Brain microvascular endothelial cell (primary cell): ENCODE measurements around the gene AK9.
"Not testable (repeated sequence)": the region's sequence is repeated elsewhere in the genome, so short reads cannot be mapped to it uniquely, and the experiment has no call there.

Experiments used
- DNase-seq: peaks from one replicate; pipeline ENCODE4 v3.0.0-alpha.2; 2020
- H3K27ac ChIP-seq: fragments of 250-450 bp; sonication (Bioruptor Pico); 2 replicates; pipeline ENCODE4 v1.5.1; 2020; ENCODE audit warnings: mild to moderate bottlenecking, moderate library complexity
- H3K27me3 ChIP-seq: fragments of 250-450 bp; sonication (Bioruptor Pico); replicated peaks from 2 replicates; pipeline ENCODE4 v1.5.1; 2020; ENCODE audit warnings: mild to moderate bottlenecking
- H3K36me3 ChIP-seq: fragments of 250-450 bp; sonication (Bioruptor Pico); replicated peaks from 2 replicates; pipeline ENCODE4 v1.5.1; 2020; ENCODE audit warnings: mild to moderate bottlenecking
- H3K4me3 ChIP-seq: 2 replicates; pipeline ENCODE4 v1.5.1; 2011; ENCODE audit warnings: low read depth, mild to moderate bottlenecking, control low read depth, low read length, moderate library complexity
- in situ Hi-C: cut with HindIII; loops from 2 replicates; pipeline ENCODE4 v1.10.0; 2017; ENCODE audit warnings: low sequenced_read_pairs, low pct_ligation_motif_present
- TF ChIP-seq, protein P1 (sequence below): IDR thresholded peaks from 2 replicates; pipeline ENCODE4 v1.5.1; 2011; ENCODE audit warnings: low read depth, mild to moderate bottlenecking, moderate library complexity, low read length, control low read depth, inconsistent platforms; ENCODE audit errors: missing control alignments

AK9 gene

DNA sequence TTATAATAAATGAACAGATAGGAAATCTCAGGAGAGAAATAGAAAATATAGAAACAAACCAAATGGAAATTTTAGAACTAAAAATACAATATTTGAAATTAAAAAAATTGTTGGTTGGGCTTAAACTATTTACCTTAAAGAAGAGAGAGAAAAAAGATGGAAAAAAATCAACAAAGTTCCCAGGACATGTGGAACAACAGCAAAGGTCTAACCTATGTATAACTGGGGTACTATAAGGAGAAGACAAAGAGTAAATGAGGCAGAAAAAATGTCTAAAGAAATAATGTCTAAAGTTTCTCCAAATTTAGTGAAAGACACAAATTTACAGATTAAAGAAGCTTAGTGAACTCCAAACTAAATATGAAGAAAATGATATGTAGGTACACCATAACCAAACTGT is 166.9 kb downstream of the AK9 start:
- Histone ChIP-seq H3K36me3 (no peaks in the 10 kb centered on the region), H3K4me3 (no peak overlapping the region), H3K27me3 (no peaks in the 10 kb centered on the region), H3K27ac (no peak overlapping the region)
- TF ChIP-seq, protein P1, sequence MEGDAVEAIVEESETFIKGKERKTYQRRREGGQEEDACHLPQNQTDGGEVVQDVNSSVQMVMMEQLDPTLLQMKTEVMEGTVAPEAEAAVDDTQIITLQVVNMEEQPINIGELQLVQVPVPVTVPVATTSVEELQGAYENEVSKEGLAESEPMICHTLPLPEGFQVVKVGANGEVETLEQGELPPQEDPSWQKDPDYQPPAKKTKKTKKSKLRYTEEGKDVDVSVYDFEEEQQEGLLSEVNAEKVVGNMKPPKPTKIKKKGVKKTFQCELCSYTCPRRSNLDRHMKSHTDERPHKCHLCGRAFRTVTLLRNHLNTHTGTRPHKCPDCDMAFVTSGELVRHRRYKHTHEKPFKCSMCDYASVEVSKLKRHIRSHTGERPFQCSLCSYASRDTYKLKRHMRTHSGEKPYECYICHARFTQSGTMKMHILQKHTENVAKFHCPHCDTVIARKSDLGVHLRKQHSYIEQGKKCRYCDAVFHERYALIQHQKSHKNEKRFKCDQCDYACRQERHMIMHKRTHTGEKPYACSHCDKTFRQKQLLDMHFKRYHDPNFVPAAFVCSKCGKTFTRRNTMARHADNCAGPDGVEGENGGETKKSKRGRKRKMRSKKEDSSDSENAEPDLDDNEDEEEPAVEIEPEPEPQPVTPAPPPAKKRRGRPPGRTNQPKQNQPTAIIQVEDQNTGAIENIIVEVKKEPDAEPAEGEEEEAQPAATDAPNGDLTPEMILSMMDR, result no peak
- in situ Hi-C loops, result no loop called here
- no peak for DNase-seq

DNA sequence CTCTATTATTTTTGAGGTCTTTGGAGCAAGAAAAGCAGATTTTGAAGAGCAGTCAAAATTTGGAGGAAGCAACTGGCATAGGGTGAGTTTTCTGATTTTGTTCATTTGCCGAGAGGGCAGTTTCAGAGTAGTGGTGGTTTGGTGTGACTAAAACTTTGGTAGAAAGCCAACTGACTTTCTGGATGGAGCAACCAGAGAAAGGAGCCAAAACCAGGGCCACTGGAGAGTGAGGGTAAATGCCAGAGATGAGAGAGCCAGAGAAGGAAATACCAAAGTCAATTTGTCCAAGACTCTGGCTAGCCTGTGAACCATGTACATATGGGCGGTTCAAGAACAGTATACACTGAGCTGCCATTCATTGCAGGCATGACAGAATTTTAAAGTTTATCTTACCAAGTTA is 167.5 kb downstream of the AK9 start:
- H3K36me3 ChIP-seq, result no peaks in the 10 kb centered on the region
- TF ChIP-seq, protein P1, result no peak
- H3K27me3 ChIP-seq, result no peaks in the 10 kb centered on the region
- H3K4me3 ChIP-seq, result no peak overlapping the region
- in situ Hi-C loops, result no loop called here
- no peak overlapping the region for H3K27ac ChIP-seq
- peak; percentile 44 for DNase-seq

DNA sequence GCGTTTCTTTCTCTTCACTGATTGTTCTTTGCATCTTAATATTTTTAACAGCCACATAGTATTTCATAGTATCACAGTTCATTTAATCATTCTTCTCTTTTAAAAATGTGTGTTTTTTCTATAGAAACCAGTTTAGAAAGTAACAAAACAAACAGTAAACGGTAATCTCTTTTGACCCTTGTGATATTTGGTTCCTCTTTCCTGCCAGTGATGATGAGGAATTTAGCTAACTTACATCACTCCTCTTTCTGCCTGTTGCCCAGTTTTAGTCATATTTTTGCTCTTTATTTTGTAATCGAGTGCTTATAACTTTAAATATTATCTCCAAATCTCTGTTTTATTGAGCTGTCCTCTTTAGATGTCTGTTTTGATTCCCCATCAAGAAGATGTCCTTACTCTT is 169.9 kb downstream of the AK9 start:
- Histone ChIP-seq H3K4me3 (no peak overlapping the region), H3K27ac (no peak overlapping the region), H3K36me3 (no peaks in the 10 kb centered on the region), H3K27me3 (no peaks in the 10 kb centered on the region)
- in situ Hi-C loops, result no loop called here
- TF ChIP-seq, protein P1, result no peak
- DNase-seq, result no peak

DNA sequence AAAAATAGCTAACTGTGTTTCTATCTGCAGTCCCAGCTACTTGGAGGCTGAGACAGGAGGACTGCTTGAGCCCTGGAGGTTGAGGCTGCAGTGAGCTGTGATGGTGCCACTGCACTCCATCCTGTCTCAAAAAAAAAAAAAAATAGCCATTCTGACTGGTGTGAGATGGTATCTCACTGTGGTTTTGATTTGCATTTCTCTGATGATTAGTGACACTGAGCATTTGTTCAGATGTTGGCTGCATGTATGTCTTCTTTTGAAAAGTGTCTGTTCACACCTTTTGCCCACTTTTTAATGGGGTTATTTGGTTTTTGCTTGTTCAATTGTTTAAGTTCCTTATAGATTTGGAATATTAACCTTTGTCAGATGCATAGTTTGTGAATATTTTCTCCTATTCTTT is 171.4 kb downstream of the AK9 start:
- H3K27me3 ChIP-seq, H3K27ac ChIP-seq, H3K36me3 ChIP-seq, in situ Hi-C loops, DNase-seq, H3K4me3 ChIP-seq: not testable (repeated sequence)

DNA sequence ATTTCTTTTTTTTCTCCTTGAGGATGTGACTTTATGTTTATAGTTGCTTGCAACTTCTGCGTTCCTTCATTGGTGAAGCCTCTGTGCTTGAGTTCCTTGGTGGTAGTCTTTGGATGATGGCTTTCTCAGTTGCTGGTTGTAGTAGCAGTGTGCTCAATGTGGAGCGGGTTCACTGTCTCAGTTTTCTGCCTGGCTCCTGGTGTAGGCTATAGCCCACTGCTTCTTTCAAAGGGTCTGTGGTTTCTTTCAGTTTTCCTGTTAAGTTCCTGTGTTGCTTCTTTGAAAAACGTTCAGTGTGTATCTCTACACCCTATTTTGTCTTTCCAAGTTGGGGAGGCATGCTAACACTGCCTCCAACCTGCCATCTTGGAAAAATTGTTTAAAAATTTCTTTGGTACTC is 174.1 kb downstream of the AK9 start:
- in situ Hi-C loops, result no loop called here
- H3K4me3 ChIP-seq, result no peak overlapping the region
- TF ChIP-seq, protein P1, result no peak
- DNase-seq, result no peak
- H3K36me3 ChIP-seq, result no peaks in the 10 kb centered on the region
- no peaks in the 10 kb centered on the region for H3K27me3 ChIP-seq
- no peak overlapping the region for H3K27ac ChIP-seq

DNA sequence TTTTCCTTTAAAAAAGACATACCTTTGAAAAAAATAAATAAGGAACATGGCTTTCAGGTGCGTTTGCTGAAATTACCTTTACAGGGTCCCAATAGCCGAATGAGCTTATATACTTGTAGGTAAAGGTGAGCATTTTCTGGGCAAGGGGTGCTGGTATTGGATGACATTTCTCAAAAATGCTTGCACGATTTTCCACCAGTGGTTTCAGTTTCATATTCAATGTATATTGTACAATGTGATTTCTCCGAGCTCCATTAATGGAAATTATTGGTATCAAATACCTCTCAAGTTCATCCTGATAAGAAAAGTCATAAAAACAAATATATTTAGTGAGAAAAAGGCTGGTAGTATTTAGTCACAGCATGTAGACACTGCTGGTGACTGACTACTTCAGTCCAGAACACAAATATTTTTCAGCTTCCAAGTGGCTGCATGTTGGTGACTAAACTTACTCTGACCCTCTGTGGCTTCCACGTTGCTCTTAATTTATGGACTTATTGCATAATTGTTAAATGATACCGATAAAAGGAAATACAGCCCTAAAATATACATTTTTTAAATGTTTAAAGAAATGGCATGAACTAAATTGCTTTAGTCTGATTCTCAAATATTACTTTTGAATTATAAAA is 175.1 kb downstream of the AK9 start:
- peak overlapping the region; percentile 89 for H3K27ac ChIP-seq
- H3K4me3 ChIP-seq, result no peak overlapping the region
- TF ChIP-seq, protein P1, result no peak
- DNase-seq, result peak; percentile 70
- no peaks in the 10 kb centered on the region for H3K36me3 ChIP-seq
- in situ Hi-C loops, result no loop called here
- H3K27me3 ChIP-seq, result no peaks in the 10 kb centered on the region
